CD4-positive, alpha-beta T cell treated with Interleukin-1 beta for 1 hour (primary cell): ENCODE data around the gene ESR2.
"Not testable (repeated sequence)": the region's sequence is repeated elsewhere in the genome, so short reads cannot be mapped to it uniquely, and the experiment has no call there.

Experiments used
- DNase-seq, 2 donors: peaks; one replicate each; pipeline ENCODE4 v3.0.0-alpha.2; 2020 to 2022

Gene ESR2

DNA sequence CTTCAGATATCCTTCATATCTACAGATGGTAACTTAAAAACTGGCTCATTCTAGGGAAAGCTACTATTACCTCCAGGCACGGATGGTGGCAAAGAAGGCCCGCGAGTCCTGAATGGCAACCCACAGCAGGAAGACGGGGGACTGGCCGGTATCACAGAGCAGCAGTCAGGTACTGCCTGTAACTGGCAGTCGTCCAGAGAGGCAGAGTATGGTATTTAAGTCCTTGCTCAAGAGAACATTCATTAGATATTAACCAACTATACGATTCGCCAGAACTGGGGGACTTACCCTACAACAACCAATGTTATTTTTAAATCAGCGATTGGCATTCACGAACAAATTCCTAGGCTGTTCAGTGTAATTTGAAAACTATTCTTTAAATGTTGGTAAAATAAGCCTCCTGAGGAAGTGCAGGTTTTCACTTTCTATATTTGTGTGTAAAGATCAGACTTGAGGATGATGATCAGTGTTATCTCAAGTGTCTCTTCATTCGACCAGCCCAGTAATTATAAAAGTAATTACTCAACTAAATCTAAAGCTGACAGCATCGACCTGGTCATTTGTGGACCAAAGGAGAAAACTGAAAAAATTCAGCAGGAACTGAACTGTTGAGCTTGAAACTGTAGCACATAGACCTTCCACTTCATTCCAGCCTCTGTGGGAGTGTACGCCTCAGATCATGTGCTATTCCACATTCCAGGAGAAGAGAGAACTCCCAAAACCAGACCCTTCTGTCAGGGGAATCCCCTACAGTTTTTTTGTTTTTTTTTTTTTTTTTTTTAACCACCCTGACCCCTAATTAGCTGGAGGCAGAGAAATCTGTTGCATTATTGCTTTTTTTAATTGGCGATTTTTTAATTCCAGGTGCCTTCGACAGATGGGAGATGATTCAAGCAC is 75.6 kb downstream of the ESR2 start:
- no peak for DNase-seq

DNA sequence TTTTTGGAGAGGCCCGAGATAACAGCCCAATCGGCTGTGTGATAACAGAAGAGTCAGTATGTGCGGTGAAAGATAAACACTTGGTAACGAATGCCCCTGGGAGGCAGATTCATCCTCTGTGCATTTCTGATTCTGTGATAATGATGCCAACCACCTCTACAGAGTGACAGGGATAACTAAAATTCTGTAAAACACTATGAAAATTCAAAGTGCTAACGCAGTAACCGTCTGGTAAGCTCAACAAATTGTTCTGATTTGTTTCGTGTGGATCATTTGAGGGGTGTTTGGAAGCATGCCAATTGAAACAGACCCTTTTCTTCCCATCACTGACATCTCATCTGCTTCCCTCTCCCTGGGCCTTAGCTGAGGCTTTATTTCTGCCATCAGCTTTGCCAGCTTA is 76.3 kb downstream of the ESR2 start:
- no peak for DNase-seq

DNA sequence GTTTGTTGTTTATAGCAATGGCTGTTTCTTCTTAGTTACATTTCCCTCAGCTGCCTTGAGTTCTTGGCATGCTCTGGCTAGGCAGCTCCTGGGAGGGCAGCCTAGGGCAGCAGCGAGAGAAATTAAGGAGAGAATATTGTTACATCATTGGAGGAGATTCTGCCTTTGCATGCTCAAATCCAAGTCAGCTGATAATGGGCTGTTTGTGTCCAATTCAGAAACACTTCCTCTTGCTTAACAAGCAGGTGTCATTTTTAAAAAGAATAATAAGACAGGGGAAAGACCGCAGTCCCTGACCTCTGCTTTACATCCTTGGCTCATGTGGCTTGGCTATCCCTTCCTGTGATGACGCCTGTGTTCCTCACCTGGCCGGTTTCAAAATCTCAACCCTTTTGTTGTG is 76.9 kb downstream of the ESR2 start:
- DNase-seq = no peak

DNA sequence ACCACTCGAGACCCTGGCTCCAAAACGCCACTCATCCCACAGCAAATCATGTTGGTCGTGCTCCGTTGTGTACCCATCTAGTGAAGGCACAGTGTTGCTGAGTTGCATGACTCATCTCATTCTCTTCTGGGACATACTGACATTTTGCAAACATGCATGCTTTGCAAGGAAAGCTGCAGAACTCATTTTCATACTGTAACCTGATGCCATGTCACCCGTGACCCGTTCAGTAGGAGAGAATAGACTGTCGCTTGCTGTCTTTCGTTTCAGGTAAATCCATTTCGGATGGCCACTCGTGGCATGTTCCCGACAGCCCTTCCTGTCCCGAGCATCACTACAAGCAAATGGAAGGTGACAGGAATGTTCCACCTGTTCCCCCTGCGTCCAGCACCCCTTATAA is 78.2 kb downstream of the ESR2 start:
- no peak for DNase-seq

DNA sequence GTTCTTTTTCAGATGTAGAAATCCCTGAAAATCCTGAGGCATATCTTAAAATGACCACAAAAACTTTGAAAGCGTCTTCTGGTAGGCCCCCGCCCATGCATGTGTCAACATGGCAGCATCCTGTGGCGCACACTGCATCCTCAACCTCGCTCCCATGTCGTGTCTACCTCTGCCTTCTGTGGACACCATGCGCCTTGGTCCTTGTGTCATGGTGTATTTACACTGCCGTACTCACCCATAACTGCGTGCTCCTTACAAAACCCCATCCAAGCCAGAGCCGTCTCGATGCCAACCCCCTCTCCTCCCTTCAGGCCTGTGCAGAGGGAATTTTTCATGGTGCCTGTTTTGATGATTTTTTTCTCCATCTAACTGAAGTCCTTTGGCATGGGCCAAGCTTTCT is 78.9 kb downstream of the ESR2 start:
- no peak for DNase-seq

DNA sequence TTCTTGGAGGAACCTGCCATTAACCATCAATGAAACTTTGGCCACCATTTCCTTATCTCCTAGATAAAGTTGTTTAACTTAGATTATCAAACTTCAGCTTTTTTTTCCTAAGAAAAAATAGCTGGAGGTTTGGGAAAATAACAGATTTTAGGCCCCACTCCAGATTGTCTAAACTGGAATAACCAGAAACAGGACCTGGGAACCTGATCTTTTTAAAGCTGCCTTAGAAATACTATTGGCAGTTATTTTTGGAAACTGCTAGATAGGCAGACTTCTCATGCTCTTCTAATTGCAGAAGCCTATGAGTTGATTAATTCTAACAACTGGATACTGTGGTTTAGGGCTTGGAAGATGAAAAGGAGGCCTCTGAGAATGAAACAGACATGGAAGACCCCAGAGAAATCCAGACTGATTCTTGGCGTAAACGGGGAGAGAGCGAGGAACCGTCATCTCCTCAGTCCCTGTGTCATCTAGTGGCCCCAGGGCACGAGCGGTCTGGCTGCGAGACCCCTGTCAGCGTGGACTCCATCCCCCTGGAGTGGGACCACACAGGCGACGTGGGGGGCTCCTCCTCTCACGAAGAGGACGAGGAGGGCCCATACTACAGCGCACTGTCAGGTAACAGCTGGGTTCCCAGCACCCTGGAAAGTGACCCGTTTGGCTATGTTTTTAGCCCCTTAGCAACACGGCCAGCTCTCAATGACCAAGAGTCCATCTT is 80.2 kb downstream of the ESR2 start:
- no peak for DNase-seq

DNA sequence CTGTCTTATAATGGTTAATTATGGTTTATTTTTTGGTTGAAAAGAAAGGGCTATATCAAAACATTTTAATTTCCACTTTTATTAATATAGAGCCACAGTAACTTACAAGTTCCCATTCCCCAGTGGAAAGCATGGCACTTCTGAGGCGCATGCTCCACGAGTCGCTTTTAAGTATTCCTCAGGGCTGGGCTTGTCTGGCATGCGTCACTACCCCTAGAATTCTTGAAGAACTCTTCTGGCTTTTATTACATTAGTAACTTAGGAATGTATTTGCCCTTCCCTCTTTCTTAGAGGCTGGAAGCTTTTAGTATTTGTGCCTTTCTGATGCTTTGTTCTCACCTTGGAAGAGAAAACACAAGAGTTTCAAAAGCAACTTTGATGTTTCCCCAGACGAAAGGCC is 81.1 kb downstream of the ESR2 start:
- DNase-seq = no peak

DNA sequence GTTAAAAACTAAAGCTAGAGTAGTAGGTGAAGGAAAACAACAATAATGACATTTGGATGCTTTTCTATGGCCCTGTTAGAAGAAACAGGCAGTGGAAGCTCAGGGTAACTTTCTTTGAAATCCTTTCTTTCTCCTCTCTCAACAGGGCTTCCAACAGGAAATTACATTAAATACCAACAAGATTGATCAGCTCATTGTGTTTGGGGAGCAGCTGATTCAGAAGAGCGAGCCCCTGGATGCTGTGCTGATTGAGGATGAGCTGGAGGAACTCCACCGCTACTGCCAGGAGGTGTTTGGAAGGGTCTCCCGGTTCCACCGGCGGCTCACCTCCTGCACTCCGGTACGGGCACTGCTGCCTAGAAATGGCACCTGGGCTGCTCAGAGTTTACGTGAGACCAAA is 81.5 kb downstream of the ESR2 start:
- DNase-seq = no peak

DNA sequence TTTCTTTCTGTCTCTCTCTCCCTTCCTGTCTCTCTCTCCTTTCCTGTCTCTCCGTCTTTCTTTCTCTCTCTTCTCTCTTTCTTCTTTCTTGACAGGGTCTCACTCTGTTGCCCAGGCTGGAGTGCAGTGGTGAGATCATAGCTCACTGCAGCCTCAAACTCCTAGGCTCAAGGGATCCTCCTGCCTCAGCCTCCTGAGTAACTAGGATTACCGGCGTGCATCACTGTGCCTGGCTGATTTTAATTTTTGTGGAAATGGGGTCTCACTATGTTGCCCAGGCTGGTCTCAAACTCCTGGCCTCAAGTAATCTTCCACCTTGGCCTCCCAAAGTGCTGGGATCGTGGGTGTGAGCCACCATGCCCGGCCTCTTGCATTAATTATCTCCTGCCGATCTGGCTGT is 83.3 kb downstream of the ESR2 start:
- DNase-seq = not testable (repeated sequence)

DNA sequence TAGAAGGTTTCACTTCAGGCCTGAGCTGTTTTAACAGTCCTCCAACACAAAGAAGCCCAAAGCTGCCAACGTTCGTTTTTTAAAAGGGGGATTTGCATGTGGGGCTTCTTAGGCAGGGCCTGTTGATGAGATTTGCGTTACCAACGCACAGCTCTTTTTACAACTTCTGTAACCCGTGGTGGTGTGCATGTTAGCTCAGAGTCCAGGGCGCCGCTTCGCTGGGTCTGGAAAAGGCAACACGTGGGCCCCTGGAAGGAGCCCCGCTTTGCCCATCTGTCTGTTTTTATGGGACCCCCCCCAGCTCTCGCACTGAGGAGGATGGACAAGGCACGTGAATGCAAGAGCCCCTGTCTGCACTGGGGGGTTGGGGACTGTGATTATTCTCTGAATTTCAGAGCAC is 84.0 kb downstream of the ESR2 start:
- no peak for DNase-seq

DNA sequence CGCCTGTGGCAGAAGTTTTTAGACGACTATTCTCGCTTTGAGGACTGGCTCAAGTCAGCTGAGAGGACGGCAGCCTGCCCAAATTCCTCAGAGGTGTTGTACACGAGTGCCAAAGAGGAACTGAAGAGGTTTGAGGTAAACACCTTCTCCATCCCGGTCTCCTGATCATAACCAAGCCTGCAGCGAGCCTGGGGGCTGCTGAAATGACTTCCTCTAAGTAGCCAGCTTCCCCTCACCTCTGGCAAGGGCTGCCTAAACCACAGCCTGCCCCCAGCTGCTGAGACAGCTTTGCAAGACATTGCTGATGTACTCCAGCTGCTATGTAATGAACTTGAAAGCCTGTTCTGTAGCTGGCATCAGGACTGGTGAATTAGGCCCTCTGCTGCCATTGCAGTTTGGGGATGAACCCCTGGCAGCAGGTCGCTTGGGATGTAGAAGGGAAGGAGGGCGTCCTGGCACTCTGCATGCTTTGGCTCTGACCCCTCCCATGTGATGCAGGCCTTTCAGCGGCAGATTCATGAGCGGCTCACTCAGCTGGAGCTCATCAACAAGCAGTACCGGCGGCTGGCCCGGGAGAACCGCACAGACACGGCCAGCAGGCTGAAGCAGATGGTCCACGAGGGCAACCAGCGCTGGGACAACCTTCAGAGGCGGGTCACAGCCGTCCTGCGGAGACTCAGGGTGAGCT is 84.6 kb downstream of the ESR2 start:
- DNase-seq = peak in 1 of 2 donors; percentile 34

DNA sequence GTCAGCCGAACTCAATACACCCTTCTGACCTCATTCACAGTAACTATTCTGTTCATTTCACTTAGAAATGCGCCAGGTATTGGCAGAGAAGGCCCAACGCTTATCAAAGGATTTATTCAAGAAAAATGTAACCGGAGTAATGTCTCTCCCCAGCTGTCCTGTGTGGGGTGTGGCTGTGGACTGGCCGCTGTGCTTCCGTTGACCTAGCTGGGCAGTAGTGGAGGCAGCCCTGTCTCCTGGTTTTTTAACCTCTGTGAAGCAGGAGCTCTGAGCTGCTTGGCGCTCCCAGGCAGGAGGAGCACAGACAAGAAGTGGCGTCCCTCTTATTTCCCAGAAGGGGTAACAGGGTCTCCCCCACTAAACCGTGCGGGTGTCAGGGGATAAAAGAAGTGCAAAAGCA is 85.2 kb downstream of the ESR2 start:
- DNase-seq = no peak

DNA sequence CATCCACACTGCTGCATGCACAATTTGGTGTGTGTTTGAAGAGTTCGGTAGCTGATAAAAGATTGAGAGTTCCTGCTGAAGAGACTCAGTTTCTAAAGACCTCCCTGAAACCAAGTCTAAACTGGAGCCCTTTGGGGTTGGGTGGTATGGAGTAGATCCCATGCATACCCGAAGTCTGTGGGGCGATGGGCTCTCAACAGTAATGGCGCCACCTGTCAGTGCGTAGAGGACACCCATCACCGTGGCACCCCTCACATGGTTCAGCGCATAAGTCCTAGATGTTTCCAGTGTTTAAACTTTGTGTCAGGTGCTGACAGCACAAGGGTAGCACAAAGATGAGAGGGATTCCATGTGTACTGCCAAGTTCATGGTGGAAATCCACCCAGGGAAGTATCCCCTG is 85.9 kb downstream of the ESR2 start:
- DNase-seq = no peak

DNA sequence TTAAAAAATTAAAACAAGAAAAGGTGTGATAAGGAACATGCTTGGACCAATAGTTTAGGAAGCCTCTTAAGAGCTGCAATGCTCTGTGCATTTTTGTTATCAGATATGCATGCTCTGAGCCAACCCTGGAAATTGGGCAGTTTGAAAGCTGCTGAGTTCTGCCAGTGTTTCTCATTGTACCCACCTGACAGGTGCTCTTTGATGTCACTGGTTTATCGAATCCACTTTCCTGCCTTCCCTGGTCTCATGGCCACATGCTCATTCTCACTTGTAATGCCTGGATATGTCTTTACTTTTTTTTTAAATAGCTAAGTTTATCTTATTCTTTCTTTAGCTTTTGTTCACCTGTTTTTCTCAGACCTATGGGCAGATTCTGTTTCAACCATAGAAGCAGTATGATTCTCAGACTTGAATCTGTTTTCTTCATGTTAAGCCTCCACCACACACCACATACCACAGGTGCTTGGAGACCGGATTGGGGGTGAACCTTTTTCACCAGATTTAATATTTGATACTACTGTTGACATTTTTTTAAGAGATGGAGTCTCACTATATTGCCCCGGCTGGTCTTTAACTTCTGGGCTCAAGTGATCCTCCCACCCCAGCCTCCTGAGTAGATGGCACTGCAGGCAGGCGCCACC is 90.7 kb downstream of the ESR2 start:
- DNase-seq = no peak

DNA sequence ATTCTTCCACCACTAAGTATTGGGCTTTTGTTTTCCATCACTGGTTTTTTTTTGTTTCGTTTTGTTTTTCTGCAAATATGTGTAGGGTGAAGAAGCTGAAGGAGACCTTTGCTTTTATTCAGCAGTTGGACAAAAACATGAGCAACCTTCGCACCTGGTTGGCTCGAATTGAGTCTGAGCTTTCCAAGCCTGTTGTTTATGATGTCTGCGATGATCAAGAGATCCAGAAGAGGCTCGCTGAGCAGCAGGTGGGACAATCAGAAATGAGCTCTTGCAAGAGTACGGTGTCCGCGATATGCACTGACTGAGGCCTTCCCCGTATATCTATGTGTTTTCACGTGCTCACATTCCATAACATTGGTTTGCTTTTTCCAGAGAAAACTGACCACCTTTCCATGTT is 91.5 kb downstream of the ESR2 start:
- DNase-seq = no peak

DNA sequence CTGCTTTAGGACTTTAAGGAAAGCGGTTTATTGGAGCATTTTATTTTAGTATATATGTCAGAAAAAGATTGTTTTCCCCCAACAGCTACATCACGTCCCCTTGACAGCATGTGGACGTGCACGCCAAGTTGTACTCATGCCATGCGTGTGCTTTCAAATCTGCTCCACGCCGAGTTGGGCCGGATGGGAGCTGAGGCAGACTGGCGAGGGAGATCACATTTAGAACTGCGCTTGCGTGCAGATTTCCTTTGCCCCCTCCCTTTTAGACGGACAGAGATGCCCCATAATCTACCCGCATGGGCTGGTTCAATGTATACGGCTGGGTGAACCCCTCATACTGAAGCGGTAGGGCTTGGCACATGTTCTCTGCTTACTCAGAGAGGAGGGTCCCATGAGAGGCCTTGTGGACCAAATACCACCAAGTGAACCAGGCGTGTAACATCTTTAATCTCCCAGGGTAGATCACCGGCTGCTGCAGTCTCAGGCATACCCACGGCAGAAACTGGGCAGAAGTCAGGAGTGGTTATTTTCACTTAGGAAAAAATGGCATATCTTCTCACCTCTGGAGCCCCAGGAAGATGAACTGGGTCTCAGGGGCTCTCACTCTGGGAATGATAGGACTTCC is 92.1 kb downstream of the ESR2 start:
- no peak for DNase-seq

DNA sequence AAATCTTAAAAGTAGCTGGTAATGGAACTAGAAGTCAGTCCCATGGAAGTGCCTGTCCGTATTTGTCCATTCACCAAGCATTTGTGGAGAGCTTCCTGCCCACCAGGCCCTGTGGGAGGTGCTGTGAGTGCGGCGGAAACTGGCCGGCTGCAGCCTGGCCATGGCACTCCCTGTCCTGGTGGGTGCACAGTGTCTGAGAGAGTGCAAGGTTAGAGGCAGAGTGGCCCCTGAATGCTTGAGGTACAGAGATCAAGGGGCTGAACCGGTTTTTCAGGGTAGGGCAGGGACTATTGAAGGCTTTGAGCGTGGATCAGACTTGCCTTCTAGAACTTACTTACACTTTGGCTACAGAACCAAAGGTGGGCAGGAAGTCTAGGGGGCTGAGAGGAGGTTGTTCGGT is 92.9 kb downstream of the ESR2 start:
- no peak for DNase-seq

DNA sequence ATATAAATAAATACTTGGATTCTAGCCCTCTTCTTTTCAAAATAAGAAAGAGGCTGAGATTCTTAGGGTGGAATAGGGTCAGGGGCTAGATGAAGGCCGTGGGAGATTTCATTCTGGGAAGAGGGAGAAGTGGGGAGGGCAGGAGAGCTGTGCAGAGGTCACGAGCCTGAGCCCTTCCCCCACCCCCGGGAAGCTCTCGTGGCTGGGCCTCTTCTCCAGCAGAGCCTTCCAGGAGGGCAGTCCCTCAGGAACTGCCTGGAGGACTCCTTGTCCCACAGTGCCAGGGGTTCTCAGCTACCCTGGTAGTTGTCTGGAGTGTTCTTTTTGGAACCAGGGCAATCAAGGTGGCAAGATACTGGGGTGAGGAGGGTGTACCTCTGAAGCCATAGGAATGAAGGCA is 94.0 kb downstream of the ESR2 start:
- no peak for DNase-seq

DNA sequence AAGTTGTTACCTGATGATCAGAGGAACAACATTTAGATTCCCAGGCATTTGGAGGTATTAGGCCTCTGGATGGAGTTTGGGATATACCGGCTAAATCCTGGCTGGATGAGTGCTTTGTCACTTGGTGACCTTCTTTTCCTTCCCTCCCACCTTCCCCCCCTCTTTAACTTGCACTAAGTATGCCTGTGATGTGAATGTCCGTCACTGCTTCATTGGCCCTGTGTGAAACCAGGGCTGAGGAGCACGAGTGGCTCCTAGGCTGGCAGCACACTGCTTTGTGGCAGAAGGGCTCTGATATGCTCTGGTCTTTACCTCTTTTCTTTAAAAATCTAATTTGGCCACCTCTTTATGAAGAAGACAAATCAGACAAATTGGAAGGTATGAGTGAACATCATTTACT is 95.7 kb downstream of the ESR2 start:
- no peak for DNase-seq

DNA sequence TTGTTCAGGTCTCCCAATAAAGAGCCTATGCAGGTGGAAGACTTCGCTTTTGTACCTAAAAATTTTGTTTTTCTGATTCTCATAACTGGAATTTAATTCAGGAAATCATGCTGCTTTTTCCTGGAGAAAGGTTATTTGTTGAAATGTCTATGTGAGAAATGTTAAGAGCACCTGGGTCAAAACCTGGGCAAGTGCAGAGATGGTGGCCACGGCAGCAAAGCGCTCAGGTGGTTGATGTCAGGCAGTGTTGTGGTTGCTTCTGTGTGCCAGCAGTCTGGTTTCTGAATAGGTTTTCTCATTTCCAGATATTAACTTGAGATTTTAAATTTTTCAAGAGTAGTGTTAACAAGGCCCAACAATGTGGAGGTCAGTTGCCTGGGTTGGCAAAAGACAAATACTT is 96.2 kb downstream of the ESR2 start:
- no peak for DNase-seq

DNA sequence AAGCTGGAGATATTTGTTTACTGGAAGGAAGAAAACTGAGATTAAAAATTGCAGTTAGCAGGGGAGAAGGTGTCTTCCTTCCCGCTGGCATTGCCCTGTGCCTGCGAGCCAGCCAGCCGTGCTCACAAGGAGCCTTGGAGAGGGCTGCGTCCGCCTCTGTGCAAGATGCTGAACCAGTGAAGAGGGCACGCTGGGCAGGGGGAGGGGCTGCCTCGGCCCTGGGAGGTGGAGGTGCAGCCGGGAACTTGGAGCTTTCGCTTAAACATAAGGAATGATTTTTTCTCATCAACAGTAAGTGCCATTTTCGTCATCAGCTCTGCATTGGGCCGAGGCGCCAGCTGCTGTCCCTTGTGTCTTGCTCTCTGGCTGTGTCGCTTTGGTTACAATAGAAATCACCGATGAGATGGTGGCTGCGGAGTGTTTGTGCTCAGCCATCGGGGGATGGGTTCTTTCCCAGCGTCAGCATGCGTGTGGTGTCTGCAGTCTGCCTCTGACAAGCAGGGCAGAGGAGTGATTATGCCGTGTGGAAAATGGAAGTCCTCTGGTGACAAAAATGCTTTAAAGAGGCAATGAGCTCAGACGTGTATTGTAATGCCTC is 97.3 kb downstream of the ESR2 start:
- peak; percentile 32 to 58 for DNase-seq

DNA sequence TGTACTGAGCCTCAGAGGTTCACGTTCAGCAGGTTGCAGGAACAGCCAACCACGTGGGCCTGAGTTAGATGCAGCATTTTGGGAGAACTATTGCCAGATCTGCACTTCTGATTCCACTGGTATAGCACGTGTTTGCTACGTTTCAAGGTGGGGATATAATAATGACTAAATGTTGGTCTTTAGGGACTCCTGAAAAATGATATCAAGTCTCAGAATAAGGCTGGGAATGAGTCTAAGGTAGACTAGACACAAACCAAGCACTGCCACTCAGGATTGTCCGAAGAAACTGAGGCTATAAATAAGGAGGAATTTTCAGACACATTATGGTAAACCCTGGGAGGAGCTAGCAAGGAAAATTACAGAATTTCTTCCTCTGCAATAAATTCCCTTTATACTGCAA is 98.1 kb downstream of the ESR2 start:
- DNase-seq = no peak
